Cerebellar cortex (tissue), 1 donor: Measurements from ENCODE around the gene CUEDC1.

Experiments
- DNase-seq: peaks from one replicate; pipeline ENCODE4 v3.0.0-alpha.2; 2015; ENCODE audit warnings: low spot score

CUEDC1 gene

GRCh38 chr17:57832314-57833178 lies 122.7 kb downstream of the CUEDC1 start:
- DNase-seq, result no peak

GRCh38 chr17:57830880-57831279 lies 124.3 kb downstream of the CUEDC1 start:
- DNase-seq, result no peak

GRCh38 chr17:57823469-57824401 lies 131.5 kb downstream of the CUEDC1 start:
- DNase-seq, result no peak

GRCh38 chr17:57819867-57820266 lies 135.3 kb downstream of the CUEDC1 start:
- DNase-seq, result no peak

- no peak for DNase-seq
Observed at GRCh38 chr17:57819285-57819684, 135.9 kb downstream of the CUEDC1 start.

- no peak for DNase-seq
Observed at GRCh38 chr17:57818066-57818465, 137.1 kb downstream of the CUEDC1 start.

GRCh38 chr17:57817299-57817698 lies 137.9 kb downstream of the CUEDC1 start:
- no peak for DNase-seq

GRCh38 chr17:57814421-57814820 lies 140.8 kb downstream of the CUEDC1 start:
- no peak for DNase-seq

GRCh38 chr17:57811638-57812280 lies 143.5 kb downstream of the CUEDC1 start:
- DNase-seq, result peak; percentile 23
